Measurements from ENCODE around the gene EFCAB6.

Gene EFCAB6

GRCh38 chr22:43643387-43643786, 168.7 kb downstream of the EFCAB6 start:
- no peak for DNase-seq (ENCODE audit: low read depth in 2 of 3, low spot score in 1 of 3)

GRCh38 chr22:43642319-43643206, 169.5 kb downstream of the EFCAB6 start:
- no peak for DNase-seq (ENCODE audit: low read depth in 2 of 3, low spot score in 1 of 3)

GRCh38 chr22:43639228-43639948, 172.7 kb downstream of the EFCAB6 start:
- no peak for DNase-seq (ENCODE audit: low read depth in 2 of 3, low spot score in 1 of 3)

DNA sequence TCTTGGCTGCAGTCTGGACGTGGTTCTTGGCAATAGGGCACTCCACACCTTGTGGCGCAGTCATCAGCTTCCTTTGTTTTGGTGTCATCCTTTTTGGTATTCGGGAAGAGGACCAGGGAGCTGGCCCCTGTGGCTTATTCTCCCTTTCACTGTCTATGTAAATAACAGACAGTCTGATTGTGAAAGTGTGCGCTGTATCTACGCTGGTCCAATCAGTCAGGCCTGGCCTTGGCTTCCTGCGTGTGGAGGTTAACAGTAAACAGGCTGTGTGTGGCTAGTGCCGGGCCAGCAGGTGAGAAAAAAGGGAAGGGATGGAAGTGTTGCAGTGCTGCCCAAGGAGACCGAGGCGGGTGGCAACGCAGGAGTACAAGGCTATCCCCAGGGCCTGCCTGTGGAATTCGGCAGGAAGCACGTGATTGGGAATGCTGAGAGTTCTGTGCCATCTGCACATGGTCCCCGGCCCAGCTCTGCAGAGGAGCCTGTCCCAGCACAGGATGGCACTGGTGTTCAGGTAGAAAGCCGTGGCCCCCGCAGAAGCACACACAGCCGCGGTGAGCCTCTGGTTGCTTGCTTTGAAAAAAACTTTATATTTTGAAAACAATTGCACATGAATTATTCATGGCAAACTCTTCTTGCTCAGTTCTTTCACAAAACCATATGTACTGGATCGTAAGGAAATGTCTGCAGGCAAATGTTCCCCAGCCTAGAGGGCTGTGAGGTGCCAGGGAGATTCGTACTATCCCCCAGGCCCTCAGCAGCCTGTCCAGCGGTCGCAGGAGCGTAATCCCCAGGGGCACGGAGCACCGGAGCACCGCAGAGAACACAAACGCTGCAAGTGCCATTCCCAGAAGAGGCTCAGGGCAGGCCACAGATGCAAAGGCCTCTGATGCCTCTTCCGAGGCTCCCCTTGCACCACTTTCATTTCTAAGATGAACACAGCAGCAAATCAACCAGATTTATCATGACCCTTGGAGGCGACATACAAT, 174.5 kb downstream of the EFCAB6 start:
- DNase-seq (ENCODE audit: low read depth in 2 of 3, low spot score in 1 of 3) = no peak

- no peak for DNase-seq (ENCODE audit: low read depth in 2 of 3, low spot score in 1 of 3)
Observed at GRCh38 chr22:43636086-43636485, 176.0 kb downstream of the EFCAB6 start.

DNA sequence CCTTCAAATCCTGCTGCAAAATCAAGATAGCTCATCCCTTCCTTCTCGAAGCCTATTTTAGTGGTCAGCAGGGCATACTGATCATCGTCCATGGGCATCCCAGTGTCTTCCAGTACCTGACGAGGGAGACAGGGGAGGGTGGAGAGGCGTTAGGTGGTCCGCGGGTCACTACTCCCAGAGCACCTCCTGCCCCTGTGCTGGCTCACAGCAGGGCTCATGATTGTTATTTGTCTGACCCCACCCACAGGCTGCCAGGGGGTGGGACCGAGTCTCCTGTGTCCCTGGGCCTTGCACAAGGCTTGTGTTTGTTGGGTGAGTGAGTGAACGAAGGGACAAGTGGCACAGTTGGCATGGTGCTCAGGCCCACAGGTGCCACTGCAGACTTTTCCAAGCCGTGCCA, 177.0 kb downstream of the EFCAB6 start:
- DNase-seq (ENCODE audit: low read depth in 2 of 3, low spot score in 1 of 3) = no peak

GRCh38 chr22:43634316-43634715, 177.8 kb downstream of the EFCAB6 start:
- no peak for DNase-seq (ENCODE audit: low read depth in 2 of 3, low spot score in 1 of 3)

DNA sequence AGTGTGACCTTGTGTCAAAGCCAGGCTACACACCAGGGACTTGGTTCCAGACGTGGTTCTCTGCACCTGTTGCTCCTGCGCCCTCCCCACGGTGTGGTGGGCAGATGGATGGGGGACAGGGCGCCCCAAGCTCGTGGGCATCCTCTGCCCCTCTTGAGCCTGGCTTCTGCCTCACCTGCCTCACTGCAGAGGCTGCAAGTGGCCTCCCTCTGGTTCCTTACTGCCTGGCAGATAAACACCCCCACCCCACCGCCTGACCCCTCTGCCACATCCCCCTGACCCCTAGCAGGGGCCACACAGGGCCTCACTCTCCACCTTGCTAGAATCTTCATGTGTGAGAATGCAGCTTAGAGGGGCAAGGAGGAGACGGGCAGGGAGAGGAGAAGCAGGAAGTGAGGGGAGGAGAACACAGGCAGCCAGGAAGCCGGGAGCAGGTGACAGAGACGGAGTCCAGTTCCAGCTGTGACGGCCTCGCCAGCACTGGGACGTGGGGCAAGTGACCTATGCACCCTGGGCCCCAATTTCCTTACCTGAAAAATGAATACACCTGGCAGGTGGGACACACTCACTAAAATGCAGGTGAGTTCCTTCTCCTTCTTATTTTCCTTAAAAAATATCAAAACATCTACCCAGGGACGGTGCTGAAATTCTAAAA, 178.3 kb downstream of the EFCAB6 start:
- no peak for DNase-seq (ENCODE audit: low read depth in 2 of 3, low spot score in 1 of 3)

- no peak for DNase-seq (ENCODE audit: low read depth in 2 of 3, low spot score in 1 of 3)
Observed at GRCh38 chr22:43631846-43632245, 180.3 kb downstream of the EFCAB6 start.

DNA sequence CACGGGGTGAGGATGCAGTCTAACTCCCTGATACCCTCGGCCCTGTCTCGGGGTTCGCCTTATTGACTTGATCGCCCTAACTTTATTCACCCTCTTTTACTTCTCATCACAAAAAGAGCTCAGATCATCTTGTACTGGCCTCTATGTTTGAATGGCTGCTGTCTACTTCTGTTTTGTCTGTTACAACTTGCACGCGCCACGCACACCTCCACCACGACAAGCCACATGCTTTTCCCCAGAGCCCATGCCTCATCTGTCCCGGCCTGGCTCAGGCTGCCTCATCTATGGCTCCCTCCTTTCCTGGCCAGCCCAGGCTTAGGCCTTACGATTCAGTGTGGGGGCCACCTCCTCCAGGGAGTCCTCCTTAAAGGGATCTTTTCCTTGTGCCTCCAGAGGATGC, 180.9 kb downstream of the EFCAB6 start:
- DNase-seq (ENCODE audit: low read depth in 2 of 3, low spot score in 1 of 3) = no peak

DNA sequence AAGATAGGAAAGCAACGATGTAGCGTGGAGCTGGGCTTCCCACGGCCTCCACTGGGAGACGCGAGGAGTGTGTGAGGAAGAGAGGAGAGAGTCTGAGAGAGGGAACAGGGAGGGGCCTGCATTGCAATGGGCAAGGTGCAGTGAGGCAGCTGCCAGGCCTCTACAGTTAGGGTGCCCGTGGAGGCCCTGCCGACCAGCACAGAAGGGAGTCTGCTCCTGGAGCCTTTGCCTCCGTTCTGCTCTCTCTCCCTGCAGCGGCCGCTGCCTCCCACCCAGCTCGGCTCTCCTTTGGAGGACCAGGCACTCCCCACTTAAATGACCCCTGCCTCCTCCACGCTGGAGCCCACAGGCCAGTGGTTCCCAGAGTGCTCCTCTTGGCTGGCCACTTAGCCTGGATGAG, 181.7 kb downstream of the EFCAB6 start:
- no peak for DNase-seq (ENCODE audit: low read depth in 2 of 3, low spot score in 1 of 3)

DNA sequence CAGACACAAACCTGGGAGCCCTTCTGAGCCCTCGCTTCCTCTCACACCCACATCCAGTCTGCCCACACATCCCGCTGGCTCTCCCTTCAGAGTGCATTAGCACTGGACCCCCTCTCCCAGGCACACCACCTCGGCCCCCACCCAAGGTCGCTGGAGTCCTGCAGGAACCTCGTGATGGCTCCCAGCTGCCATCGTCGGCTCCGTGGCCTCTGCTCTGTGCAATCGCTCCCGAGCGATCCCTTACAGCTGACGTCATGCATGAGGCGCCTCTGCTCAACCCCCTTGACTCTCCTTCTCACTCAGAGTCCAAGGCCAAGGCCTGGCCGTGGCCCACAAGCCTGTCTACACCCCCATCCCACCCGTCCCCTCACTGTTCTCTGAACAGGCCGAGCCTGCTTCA, 183.9 kb downstream of the EFCAB6 start:
- no peak for DNase-seq (ENCODE audit: low read depth in 2 of 3, low spot score in 1 of 3)

- no peak for DNase-seq (ENCODE audit: low read depth in 2 of 3, low spot score in 1 of 3)
Observed at GRCh38 chr22:43627485-43628213, 184.5 kb downstream of the EFCAB6 start.

- no peak for DNase-seq (ENCODE audit: low read depth in 2 of 3, low spot score in 1 of 3)
Observed at GRCh38 chr22:43625242-43625641, 186.9 kb downstream of the EFCAB6 start.

- DNase-seq (ENCODE audit: low read depth in 2 of 3, low spot score in 1 of 3) = no peak
Observed at GRCh38 chr22:43624144-43624998, 187.7 kb downstream of the EFCAB6 start.

GRCh38 chr22:43622886-43623285, 189.2 kb downstream of the EFCAB6 start:
- DNase-seq (ENCODE audit: low read depth in 2 of 3, low spot score in 1 of 3) = no peak

DNA sequence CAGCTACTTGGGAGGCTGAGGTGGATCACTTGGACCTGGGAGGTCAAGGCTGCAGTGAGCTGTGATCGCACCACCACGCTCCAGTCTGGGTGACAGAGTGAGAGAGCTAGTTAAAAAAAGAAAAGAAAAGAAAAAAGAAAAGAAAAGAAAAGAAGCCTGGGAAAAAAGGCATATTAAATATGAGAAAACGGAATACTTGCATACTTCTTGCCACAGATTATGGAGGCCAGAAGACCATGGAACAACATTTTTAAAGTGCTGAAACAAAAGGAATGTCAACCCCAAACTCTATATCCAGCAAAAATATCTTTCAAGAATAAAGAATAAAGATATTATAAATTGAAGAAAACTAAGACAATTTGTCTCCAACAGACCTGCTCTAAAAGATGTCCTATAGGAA, 191.9 kb downstream of the EFCAB6 start:
- no peak for DNase-seq (ENCODE audit: low read depth in 2 of 3, low spot score in 1 of 3)

DNA sequence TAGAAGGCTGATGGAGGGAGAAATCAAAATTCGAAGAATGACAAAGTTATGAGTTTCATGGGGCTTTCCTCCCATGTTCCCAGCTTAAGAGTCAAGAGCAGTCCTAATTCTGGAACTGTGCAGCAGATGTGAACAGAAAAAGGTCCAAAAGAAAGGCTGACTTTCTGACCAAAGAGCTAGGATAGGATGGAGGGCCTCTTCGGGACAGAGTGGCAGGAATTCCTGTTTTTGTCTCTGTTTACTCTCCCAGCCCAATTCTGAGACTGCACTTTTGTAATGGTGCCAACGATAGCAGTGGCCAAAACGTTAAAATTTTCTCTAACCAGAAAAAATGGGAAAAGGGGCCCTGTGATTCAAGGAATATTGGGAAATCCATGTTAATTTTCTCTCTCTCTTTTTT, 193.6 kb downstream of the EFCAB6 start:
- no peak for DNase-seq (ENCODE audit: low read depth in 2 of 3, low spot score in 1 of 3)

GRCh38 chr22:43616645-43617044, 195.5 kb downstream of the EFCAB6 start:
- DNase-seq (ENCODE audit: low read depth in 2 of 3, low spot score in 1 of 3) = no peak
